Activated CD4-positive, alpha-beta T cell treated with anti-CD3 and anti-CD28 coated beads for 1 hour (primary cell): Measurements from ENCODE around the gene ASCC3.

Experiments
- DNase-seq: peaks from one replicate; pipeline ENCODE4 v3.0.0-alpha.2; 2020

Gene ASCC3

GRCh38 chr6:100573166-100573565 lies 308.0 kb downstream of the ASCC3 start:
- no peak for DNase-seq

- no peak for DNase-seq
Measured at GRCh38 chr6:100568255-100568654, 312.9 kb downstream of the ASCC3 start.

GRCh38 chr6:100566563-100566962 lies 314.6 kb downstream of the ASCC3 start:
- DNase-seq = no peak

- DNase-seq = no peak
Measured at GRCh38 chr6:100565439-100566104, 315.6 kb downstream of the ASCC3 start.

- DNase-seq = no peak
Measured at GRCh38 chr6:100559859-100560258, 321.3 kb downstream of the ASCC3 start.

- DNase-seq = no peak
Measured at GRCh38 chr6:100554228-100554627, 326.9 kb downstream of the ASCC3 start.

GRCh38 chr6:100553243-100553642 lies 327.9 kb downstream of the ASCC3 start:
- DNase-seq = no peak

- no peak for DNase-seq
Measured at GRCh38 chr6:100549406-100550167, 331.5 kb downstream of the ASCC3 start.

- DNase-seq = no peak
Measured at GRCh38 chr6:100538086-100538485, 343.0 kb downstream of the ASCC3 start.

- no peak for DNase-seq
Measured at GRCh38 chr6:100518588-100518987, 362.5 kb downstream of the ASCC3 start.

GRCh38 chr6:100517633-100518032 lies 363.5 kb downstream of the ASCC3 start:
- no peak for DNase-seq

- DNase-seq = no peak
Measured at GRCh38 chr6:100517106-100517505, 364.0 kb downstream of the ASCC3 start.

- DNase-seq = no peak
Measured at GRCh38 chr6:100514660-100515059, 366.5 kb downstream of the ASCC3 start.

GRCh38 chr6:100512203-100512862 lies 368.8 kb downstream of the ASCC3 start:
- DNase-seq = no peak

- no peak for DNase-seq
Measured at GRCh38 chr6:100509101-100509500, 372.0 kb downstream of the ASCC3 start.

- no peak for DNase-seq
Measured at GRCh38 chr6:100506651-100507050, 374.5 kb downstream of the ASCC3 start.

GRCh38 chr6:100504786-100505737 lies 376.1 kb downstream of the ASCC3 start:
- DNase-seq = no peak

- DNase-seq = no peak
Measured at GRCh38 chr6:100503043-100503705, 378.0 kb downstream of the ASCC3 start.

GRCh38 chr6:100493206-100493888 lies 387.8 kb downstream of the ASCC3 start:
- no peak for DNase-seq

- DNase-seq = no peak
Measured at GRCh38 chr6:100491952-100492670, 389.0 kb downstream of the ASCC3 start.

- DNase-seq = no peak
Measured at GRCh38 chr6:100490065-100490464, 391.1 kb downstream of the ASCC3 start.
